HCEC 1CT (cell line): ENCODE data around the gene FAM47A.

Source experiments
- DNase-seq: peaks from one replicate; pipeline ENCODE4 v3.0.0-alpha.2; 2017

FAM47A gene

GRCh38 chrX:34132028-34132427, at the start of gene FAM47A:
TSS of gene FAM47A (minus strand) at chrX:34132314. CDS start at chrX:34132278, 36 bp downstream.
- DNase-seq = no peak

GRCh38 chrX:34147345-34147744, 15.2 kb upstream of the FAM47A start:
- DNase-seq = no peak

GRCh38 chrX:34146906-34147305, 14.8 kb upstream of the FAM47A start:
- no peak for DNase-seq

- DNase-seq = no peak
These were observed 12.1 kb upstream of the FAM47A start for GRCh38 chrX:34144246-34144645.

- no peak for DNase-seq
These were observed 8.7 kb upstream of the FAM47A start for GRCh38 chrX:34140816-34141215.

GRCh38 chrX:34130980-34131744, 952 bp downstream of the FAM47A start:
- no peak for DNase-seq

- no peak for DNase-seq
These were observed 1.6 kb downstream of the FAM47A start for GRCh38 chrX:34130501-34130900.

- DNase-seq = no peak
These were observed 6.1 kb downstream of the FAM47A start for GRCh38 chrX:34126011-34126410.

GRCh38 chrX:34119122-34119521, 13.0 kb downstream of the FAM47A start:
- no peak for DNase-seq

- no peak for DNase-seq
These were observed 19.7 kb downstream of the FAM47A start for GRCh38 chrX:34112459-34112858.
